ENCODE data around the gene TRIM49C. TPM values are rescaled to one million over a fixed set of nuclear protein-coding genes. Genes with fewer than 3 reads are reported as not detected.
"Not testable (repeated sequence)": the region's sequence is repeated elsewhere in the genome, so short reads cannot be mapped to it uniquely, and the experiment has no call there.

The TRIM49C gene, protein sequence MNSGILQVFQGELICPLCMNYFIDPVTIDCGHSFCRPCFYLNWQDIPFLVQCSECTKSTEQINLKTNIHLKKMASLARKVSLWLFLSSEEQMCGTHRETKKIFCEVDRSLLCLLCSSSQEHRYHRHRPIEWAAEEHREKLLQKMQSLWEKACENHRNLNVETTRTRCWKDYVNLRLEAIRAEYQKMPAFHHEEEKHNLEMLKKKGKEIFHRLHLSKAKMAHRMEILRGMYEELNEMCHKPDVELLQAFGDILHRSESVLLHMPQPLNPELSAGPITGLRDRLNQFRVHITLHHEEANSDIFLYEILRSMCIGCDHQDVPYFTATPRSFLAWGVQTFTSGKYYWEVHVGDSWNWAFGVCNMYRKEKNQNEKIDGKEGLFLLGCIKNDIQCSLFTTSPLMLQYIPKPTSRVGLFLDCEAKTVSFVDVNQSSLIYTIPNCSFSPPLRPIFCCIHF
- not detected in 2 replicates for total RNA-seq

DNA sequence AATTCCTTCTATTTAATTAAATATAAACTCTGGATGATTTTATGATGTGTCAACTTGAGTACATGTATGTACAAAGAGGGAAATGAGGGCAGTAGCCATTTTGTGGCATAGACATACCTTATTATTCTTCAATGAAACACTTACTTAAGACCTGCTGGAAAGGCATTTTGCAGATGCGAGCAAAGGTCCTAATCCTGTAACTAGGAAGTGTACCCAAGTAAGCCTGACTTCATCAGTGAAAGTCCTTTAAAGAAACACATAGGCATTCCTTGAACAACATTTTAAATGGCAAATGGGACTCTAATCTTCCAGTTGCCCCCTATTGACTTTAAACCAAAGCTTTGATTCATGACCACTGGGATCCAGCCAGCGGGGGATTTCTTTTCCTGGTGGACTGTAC is at the start of gene TRIM49C:
Gene TRIM49C (plus strand): TSS at position 301 of the 400 bp plus-strand sequence. CDS start 4,106 bp downstream, outside the sequence.
- not testable (repeated sequence) for H3K36me3 ChIP-seq (ENCODE audit: control insufficient read depth, insufficient read depth, low read length); H3K27me3 ChIP-seq (ENCODE audit: control insufficient read depth, insufficient read depth, low read length); H3K4me3 ChIP-seq (ENCODE audit: low read depth, low read length); DNase-seq (ENCODE audit: low read depth)

DNA sequence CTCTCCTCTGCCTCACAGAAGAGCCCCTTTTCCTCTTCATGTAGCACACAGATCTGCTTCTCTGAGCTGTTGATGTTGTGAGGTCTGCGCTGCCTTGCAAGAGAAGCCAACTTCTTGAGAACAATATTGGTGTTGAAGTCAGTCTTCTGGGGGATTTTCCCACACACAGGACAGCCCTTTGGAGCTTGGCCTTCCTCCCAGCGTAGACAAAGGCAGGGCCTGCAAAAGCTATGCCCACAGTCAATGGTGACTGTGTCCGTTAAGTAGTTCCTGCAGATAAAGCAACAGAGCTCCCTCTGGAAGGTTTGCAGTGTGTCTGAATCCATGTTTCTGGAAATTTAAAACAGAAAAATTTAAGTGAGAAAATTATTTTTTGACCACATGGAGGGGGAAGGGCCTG is 6.7 kb upstream of the TRIM49C start:
- not testable (repeated sequence) for DNase-seq (ENCODE audit: low read depth); H3K4me3 ChIP-seq (ENCODE audit: low read depth, low read length); H3K27me3 ChIP-seq (ENCODE audit: control insufficient read depth, insufficient read depth, low read length); H3K36me3 ChIP-seq (ENCODE audit: control insufficient read depth, insufficient read depth, low read length)

DNA sequence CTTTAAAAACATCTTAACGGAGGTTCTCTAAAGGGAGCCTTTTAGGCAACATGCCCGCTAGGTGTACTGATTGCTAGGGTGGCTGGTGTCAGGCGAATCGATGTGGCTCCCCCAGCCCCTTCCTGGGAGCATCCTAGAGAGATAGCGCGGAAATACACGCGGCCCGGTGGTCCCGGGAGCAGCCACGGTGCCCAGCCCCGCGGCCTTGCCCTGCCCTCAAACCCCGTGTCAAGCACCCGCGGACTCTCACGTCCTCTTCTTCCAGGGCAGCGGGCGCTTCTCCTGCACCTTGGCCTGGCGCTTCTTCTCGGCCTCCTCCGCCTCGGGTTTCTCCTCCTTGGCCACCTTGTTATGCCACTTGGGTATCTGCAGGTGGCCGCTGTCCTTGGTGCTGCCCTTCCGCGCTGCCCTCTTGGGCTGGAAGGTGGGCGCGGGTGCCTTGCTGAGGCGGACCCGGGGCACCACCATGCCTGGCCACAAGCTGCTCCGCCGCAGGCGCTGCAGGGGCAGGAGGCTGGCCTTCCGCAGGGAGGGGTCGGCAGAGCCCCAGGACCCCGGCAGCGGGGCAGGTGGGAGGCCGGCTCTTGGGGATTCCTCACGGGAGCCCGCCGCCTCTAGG is 20.8 kb downstream of the TRIM49C start:
- not testable (repeated sequence) for H3K4me3 ChIP-seq (ENCODE audit: low read depth, low read length); H3K27me3 ChIP-seq (ENCODE audit: control insufficient read depth, insufficient read depth, low read length); H3K36me3 ChIP-seq (ENCODE audit: control insufficient read depth, insufficient read depth, low read length); DNase-seq (ENCODE audit: low read depth)

DNA sequence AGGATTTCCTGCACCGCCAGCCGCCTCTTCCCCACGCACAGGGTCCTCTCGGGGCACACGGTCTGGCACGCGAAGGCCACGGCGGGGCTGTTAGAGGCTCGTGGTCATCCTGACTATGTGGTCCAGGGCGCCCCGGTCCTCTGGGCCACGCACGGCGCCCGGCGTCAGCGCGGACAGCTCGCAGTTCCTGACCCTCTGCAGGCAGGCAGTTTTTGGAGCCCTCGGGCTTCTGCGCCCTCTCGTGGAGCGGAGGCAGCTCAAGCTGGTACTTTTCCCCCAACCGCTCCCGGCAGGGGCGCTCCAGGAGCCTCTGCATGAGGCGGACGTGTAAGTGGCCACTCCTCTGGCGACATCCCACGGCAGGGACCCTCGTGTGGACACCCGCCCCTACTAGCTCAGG is 21.4 kb downstream of the TRIM49C start:
- H3K4me3 ChIP-seq (ENCODE audit: low read depth, low read length); H3K27me3 ChIP-seq (ENCODE audit: control insufficient read depth, insufficient read depth, low read length); H3K36me3 ChIP-seq (ENCODE audit: control insufficient read depth, insufficient read depth, low read length); DNase-seq (ENCODE audit: low read depth): not testable (repeated sequence)

DNA sequence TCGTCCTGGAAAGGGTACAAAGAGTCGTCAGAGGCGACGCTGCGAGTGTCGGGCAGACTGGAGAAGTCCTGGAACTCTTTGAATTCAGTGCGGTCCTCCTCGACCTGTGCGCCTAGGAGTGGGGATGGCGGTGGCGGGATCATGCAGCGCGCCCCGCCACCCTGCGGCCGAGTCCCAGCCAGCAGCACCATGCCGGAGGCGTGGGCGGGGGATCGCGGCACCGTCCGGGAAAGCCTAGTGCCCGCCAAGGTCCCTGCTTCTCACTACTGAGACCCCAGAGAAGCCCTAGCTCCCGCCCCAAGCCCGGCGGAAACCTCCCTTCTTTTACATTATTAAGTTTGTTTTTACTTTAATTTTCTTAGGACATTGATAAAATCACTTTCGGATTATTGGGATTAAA is 22.6 kb downstream of the TRIM49C start:
- not testable (repeated sequence) for H3K27me3 ChIP-seq (ENCODE audit: control insufficient read depth, insufficient read depth, low read length); H3K36me3 ChIP-seq (ENCODE audit: control insufficient read depth, insufficient read depth, low read length); H3K4me3 ChIP-seq (ENCODE audit: low read depth, low read length); DNase-seq (ENCODE audit: low read depth)

DNA sequence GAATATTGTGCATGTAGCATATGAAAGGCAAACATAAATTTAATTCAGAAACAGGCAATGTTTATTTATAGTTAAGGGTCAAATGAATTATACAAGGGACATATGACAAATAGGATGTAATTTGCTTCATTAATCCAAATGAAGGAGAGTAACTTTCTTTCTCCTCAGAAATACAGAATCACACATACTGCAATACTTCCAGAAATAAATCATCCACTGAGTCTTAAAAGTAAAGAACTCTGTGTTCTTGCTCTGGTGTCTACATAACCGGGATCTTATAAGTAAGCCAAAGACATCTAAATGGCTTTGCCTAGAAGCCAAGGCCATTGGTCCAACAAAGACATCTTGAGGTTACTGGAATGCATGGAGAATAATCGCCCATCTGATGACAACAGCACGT is 54.7 kb downstream of the TRIM49C start, which contains the start of gene UBTFL1:
Gene UBTFL1 (plus strand): TSS at position 301 of the 400 bp plus-strand sequence. CDS start 0 bp downstream, at position 301.
- DNase-seq (ENCODE audit: low read depth); H3K27me3 ChIP-seq (ENCODE audit: control insufficient read depth, insufficient read depth, low read length); H3K4me3 ChIP-seq (ENCODE audit: low read depth, low read length); H3K36me3 ChIP-seq (ENCODE audit: control insufficient read depth, insufficient read depth, low read length): not testable (repeated sequence)

DNA sequence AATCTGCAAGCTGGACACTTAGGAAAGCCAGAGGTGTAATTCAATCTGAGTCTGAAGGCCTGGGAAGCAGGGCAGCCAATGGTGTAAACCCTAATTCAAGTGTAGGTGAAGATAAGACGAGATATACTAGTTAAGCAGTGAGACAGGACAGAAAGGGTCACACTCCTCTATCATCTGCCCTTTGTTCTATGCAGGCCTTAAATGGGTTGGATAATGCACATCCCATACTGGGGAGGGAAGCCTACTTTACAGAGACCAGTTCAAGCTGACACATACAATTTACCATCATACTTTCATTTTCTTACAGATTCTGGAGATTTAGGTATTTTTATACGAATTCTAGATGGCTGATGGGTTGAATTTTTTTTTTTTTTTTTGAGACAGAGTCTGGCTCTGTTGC is 57.8 kb downstream of the TRIM49C start:
- H3K36me3 ChIP-seq (ENCODE audit: control insufficient read depth, insufficient read depth, low read length); H3K4me3 ChIP-seq (ENCODE audit: low read depth, low read length); DNase-seq (ENCODE audit: low read depth); H3K27me3 ChIP-seq (ENCODE audit: control insufficient read depth, insufficient read depth, low read length): not testable (repeated sequence)

Other genes with a start within 250 kb of the TRIM49C start
- not detected in 2 replicates for gene TRIM49, start 222.5 kb upstream of the TRIM49C start, total RNA-seq
- not detected in 2 replicates for gene TRIM64B, start 152.6 kb upstream of the TRIM49C start, total RNA-seq
- not detected in 2 replicates for gene TRIM49D1, start 108.9 kb upstream of the TRIM49C start, total RNA-seq
- not detected in 2 replicates for gene TRIM49D2, start 107.0 kb upstream of the TRIM49C start, total RNA-seq
- not detected in 2 replicates for gene TRIM64, start 65.1 kb upstream of the TRIM49C start, total RNA-seq
- gene UBTFL1, start 54.8 kb downstream of the TRIM49C start, total RNA-seq: not detected in 2 replicates
- 0.27 and 0.88 TPM in 2 replicates for gene NAALAD2, start 103.6 kb downstream of the TRIM49C start, total RNA-seq
- 48.3 and 49.2 TPM in 2 replicates for gene CHORDC1, start 191.9 kb downstream of the TRIM49C start, total RNA-seq